GM23338 (cell line): ENCODE measurements around the gene SCN9A. TPM values are rescaled to one million over a fixed set of nuclear protein-coding genes. Genes with fewer than 3 reads are reported as not detected.

ENCODE experiments used
- ATAC-seq: fragments of 200-7000 bp; cut with Tn5 transposase; 3 replicates; pipeline ENCODE4 v1.9.1; 2020
- DNase-seq: peaks from one replicate; pipeline ENCODE4 v3.0.0-alpha.2; 2015; ENCODE audit warnings: low spot score
- H2AFZ ChIP-seq: fragments of 200-600 bp; sonication (generic); 2 replicates; pipeline ENCODE4 v1.8.0; 2016; ENCODE audit warnings: antibody characterized with exemption, mild to moderate bottlenecking, moderate library complexity
- H3F3A ChIP-seq: fragments of 200-600 bp; sonication (generic); replicated peaks from 2 replicates; pipeline ENCODE4 v1.8.0; 2017; ENCODE audit warnings: antibody characterized with exemption, mixed run types, low read depth
- H3K27ac ChIP-seq: fragments of 200-600 bp; sonication (generic); 2 replicates; pipeline ENCODE4 v1.6.1; 2016; ENCODE audit warnings: low read depth
- H3K27me3 ChIP-seq: fragments of 200-600 bp; sonication (generic); 2 replicates; pipeline ENCODE4 v1.8.0; 2016; ENCODE audit warnings: mild to moderate bottlenecking, mixed run types, moderate library complexity; ENCODE audit not compliant: insufficient read depth
- H3K36me3 ChIP-seq: fragments of 200-600 bp; sonication (generic); 2 replicates; pipeline ENCODE4 v1.8.0; 2016; ENCODE audit warnings: mild to moderate bottlenecking; ENCODE audit not compliant: insufficient read depth
- H3K4me1 ChIP-seq: fragments of 200-600 bp; sonication (generic); 2 replicates; pipeline ENCODE4 v1.8.0; 2016; ENCODE audit warnings: mild to moderate bottlenecking, moderate library complexity; ENCODE audit not compliant: insufficient read depth
- H3K4me2 ChIP-seq: fragments of 200-600 bp; sonication (generic); 2 replicates; pipeline ENCODE4 v1.7.1; 2017; ENCODE audit warnings: mixed run types
- H3K4me3 ChIP-seq: fragments of 200-600 bp; sonication (generic); 2 replicates; pipeline ENCODE4 v1.6.1; 2016; ENCODE audit warnings: mixed run types
- H3K79me2 ChIP-seq: fragments of 200-600 bp; sonication (generic); replicated peaks from 2 replicates; pipeline ENCODE4 v1.8.0; 2017; ENCODE audit warnings: mild to moderate bottlenecking; ENCODE audit not compliant: insufficient read depth
- H3K9me2 ChIP-seq: fragments of 200-600 bp; sonication (generic); 2 replicates; pipeline ENCODE4 v1.8.0; 2017; ENCODE audit not compliant: insufficient read depth
- H4K20me1 ChIP-seq: fragments of 200-600 bp; sonication (generic); replicated peaks from 2 replicates; pipeline ENCODE4 v1.8.0; 2017; ENCODE audit warnings: mild to moderate bottlenecking; ENCODE audit not compliant: insufficient read depth
- H3K27ac Mint-ChIP-seq: 2 replicates; pipeline ENCODE4 v1.8.0; 2020; ENCODE audit warnings: inconsistent platforms, mild to moderate bottlenecking, moderate library complexity, mixed read lengths
- H3K27me3 Mint-ChIP-seq: 3 replicates; pipeline ENCODE4 v1.8.0; 2022; ENCODE audit warnings: low read depth, mild to moderate bottlenecking, moderate library complexity, mixed read lengths, inconsistent platforms; ENCODE audit not compliant: insufficient read depth, poor library complexity
- H3K36me3 Mint-ChIP-seq: 3 replicates; pipeline ENCODE4 v1.8.0; 2021; ENCODE audit warnings: low read depth, mild to moderate bottlenecking, inconsistent platforms, moderate library complexity, mixed read lengths
- H3K4me1 Mint-ChIP-seq: 3 replicates; pipeline ENCODE4 v1.8.0; 2020; ENCODE audit warnings: mild to moderate bottlenecking, inconsistent platforms, mixed read lengths
- H3K4me3 Mint-ChIP-seq: 3 replicates; pipeline ENCODE4 v1.8.0; 2021; ENCODE audit warnings: moderate library complexity, mild to moderate bottlenecking, inconsistent platforms, mixed read lengths
- H3K9me3 Mint-ChIP-seq: 3 replicates; pipeline ENCODE4 v1.8.0; 2020; ENCODE audit warnings: moderate library complexity, mild to moderate bottlenecking, inconsistent platforms, mixed read lengths
- CREB1 ChIP-seq: fragments of 250-450 bp; sonication (Bioruptor Pico); IDR thresholded peaks from 2 replicates; pipeline ENCODE4 v1.5.0; 2020; ENCODE audit warnings: low read depth, mild to moderate bottlenecking, moderate library complexity
- ETS1 ChIP-seq: IDR thresholded peaks from 2 replicates; pipeline ENCODE4 v1.6.1; 2016; ENCODE audit warnings: antibody characterized with exemption
- EZH2phosphoT487 ChIP-seq: fragments of 200-600 bp; sonication (generic); IDR thresholded peaks from one replicate; pipeline ENCODE4 v1.8.1; 2018; ENCODE audit warnings: antibody characterized with exemption; ENCODE audit not compliant: unreplicated experiment
- REST ChIP-seq: IDR thresholded peaks from one replicate; pipeline ENCODE4 v1.6.1; 2018; ENCODE audit warnings: antibody characterized with exemption; ENCODE audit not compliant: unreplicated experiment
- STAT1 ChIP-seq: IDR thresholded peaks from one replicate; pipeline ENCODE4 v1.6.1; 2016; ENCODE audit warnings: antibody characterized with exemption; ENCODE audit not compliant: unreplicated experiment
- ZNF331 ChIP-seq: fragments of 250-450 bp; sonication (Bioruptor Pico); IDR thresholded peaks from 2 replicates; pipeline ENCODE4 v1.5.0; 2020; ENCODE audit warnings: low read depth, mild to moderate bottlenecking, moderate library complexity
- ZNF462 ChIP-seq: fragments of 250-450 bp; sonication (Bioruptor Pico); IDR thresholded peaks from 2 replicates; pipeline ENCODE4 v1.5.0; 2020; ENCODE audit warnings: mild to moderate bottlenecking, moderate library complexity
- polyA plus RNA-seq: library from polyadenylated mRNA; unstranded; fragments of >200 nt; fragmentation: Nextera tagmentation; extraction: Ambion mirVana; gene quantifications from 2 replicates; pipeline ENCODE4 v1.2.1, GENCODE V29; 2016
- total RNA-seq: library from RNA; depleted of rRNA; stranded (reverse); fragments of >200 nt; shearing (Covaris generic); gene quantifications from 2 replicates; pipeline ENCODE4 v1.2.3, GENCODE V29; 2014

Gene SCN9A
- total and polyA plus RNA-seq, 2 experiments from 2014 or later: 8.8 to 9.5 TPM

GRCh38 chr2:166156985-166157490, 218.7 kb downstream of the SCN9A start (continued):
- TF ChIP-seq REST (no peak), EZH2phosphoT487 (no peak), STAT1 (no peak), ZNF331 (CRISPR knock-in tag) (no peak)

GRCh38 chr2:166155589-166155988, 220.2 kb downstream of the SCN9A start:
- no peaks in the 10 kb centered on the region for H3K4me1 Mint-ChIP-seq

More at GRCh38 chr2:166155589-166155988, 220.2 kb downstream of the SCN9A start:
- Histone ChIP-seq H3K27ac (no peak overlapping the region), H4K20me1 (no peaks in the 10 kb centered on the region), H3F3A (no peaks in the 10 kb centered on the region), H3K4me3 (no peak overlapping the region), H3K9me2 (no peaks in the 10 kb centered on the region; the same call in 1 of the 2 replicates), H3K79me2 (no peaks in the 10 kb centered on the region), H3K27me3 (no peaks in the 10 kb centered on the region), H3K4me2 (no peak overlapping the region), H3K36me3 (no peaks in the 10 kb centered on the region), H2AFZ (no peak overlapping the region), H3K4me1 (no peaks in the 10 kb centered on the region)
- no peak for TF ChIP-seq STAT1
- no peak for TF ChIP-seq ETS1
- TF ChIP-seq ZNF462: no peak
- TF ChIP-seq CREB1: no peak
- TF ChIP-seq REST: no peak
- H3K27ac Mint-ChIP-seq: no peak overlapping the region
- no peaks in the 10 kb centered on the region for H3K9me3 Mint-ChIP-seq
- no peaks in the 10 kb centered on the region for H3K27me3 Mint-ChIP-seq
- H3K4me3 Mint-ChIP-seq: no peak overlapping the region
- DNase-seq (no peak), ATAC-seq (no peak)
- H3K36me3 Mint-ChIP-seq: no peaks in the 10 kb centered on the region
